H9 (cell line): ENCODE results near the gene ANKRD28. TPM values are rescaled to one million over a fixed set of nuclear protein-coding genes. Genes with fewer than 3 reads are reported as not detected.

ENCODE experiments used
- DNase-seq: peaks from one replicate; pipeline ENCODE4 v3.0.0-alpha.2; 2017
- H2AFZ ChIP-seq: one replicate; pipeline ENCODE4 v1.6.1; 2013; ENCODE audit warnings: mild to moderate bottlenecking, low read length, control low read depth, moderate library complexity
- H2AK5ac ChIP-seq: 2 replicates; pipeline ENCODE4 v1.6.1; 2013; ENCODE audit warnings: low read length, control low read depth, mixed read lengths; ENCODE audit not compliant: insufficient read length
- H2BK120ac ChIP-seq: one replicate; pipeline ENCODE4 v1.6.1; 2013; ENCODE audit warnings: low read depth, mild to moderate bottlenecking, low read length, control low read depth, inconsistent platforms; ENCODE audit not compliant: poor library complexity, severe bottlenecking
- H2BK12ac ChIP-seq: 2 replicates; pipeline ENCODE4 v1.6.1; 2013; ENCODE audit warnings: low read length, control low read depth, mixed read lengths, low read depth; ENCODE audit not compliant: insufficient read length
- H2BK15ac ChIP-seq: 2 replicates; pipeline ENCODE4 v1.6.1; 2013; ENCODE audit warnings: low read depth, low read length, control low read depth
- H2BK20ac ChIP-seq: one replicate; pipeline ENCODE4 v1.6.1; 2013; ENCODE audit warnings: low read depth, mild to moderate bottlenecking, low read length, control low read depth, inconsistent platforms; ENCODE audit not compliant: poor library complexity, severe bottlenecking
- H2BK5ac ChIP-seq: 2 replicates; pipeline ENCODE4 v1.6.1; 2013; ENCODE audit warnings: low read length, control low read depth, mixed read lengths; ENCODE audit not compliant: insufficient read length
- H3K14ac ChIP-seq: 2 replicates; pipeline ENCODE4 v1.6.1; 2013; ENCODE audit warnings: low read length, control low read depth; ENCODE audit not compliant: insufficient read depth
- H3K18ac ChIP-seq: 2 replicates; pipeline ENCODE4 v1.6.1; 2013; ENCODE audit warnings: low read depth, mild to moderate bottlenecking, mixed read lengths, low read length, control low read depth; ENCODE audit not compliant: insufficient read length
- H3K23ac ChIP-seq: 2 replicates; pipeline ENCODE4 v1.6.1; 2013; ENCODE audit warnings: low read length, control low read depth, mixed read lengths, low read depth; ENCODE audit not compliant: insufficient read length
- H3K23me2 ChIP-seq: 2 replicates; pipeline ENCODE4 v1.6.1; 2013; ENCODE audit warnings: low read depth, mild to moderate bottlenecking, mixed read lengths, low read length, control low read depth; ENCODE audit not compliant: insufficient read length, poor library complexity, severe bottlenecking
- H3K27ac ChIP-seq: 2 replicates; pipeline ENCODE4 v1.5.1; 2013; ENCODE audit warnings: low read length, control low read depth, mixed read lengths, low read depth; ENCODE audit not compliant: insufficient read length
- H3K27me3 ChIP-seq: 2 replicates; pipeline ENCODE4 v1.6.1; 2013; ENCODE audit warnings: low read length, control low read depth, inconsistent platforms; ENCODE audit not compliant: insufficient read depth
- H3K4ac ChIP-seq: 2 replicates; pipeline ENCODE4 v1.6.1; 2013; ENCODE audit warnings: low read depth, mild to moderate bottlenecking, control low read depth, inconsistent platforms, low read length, moderate library complexity
- H3K4me1 ChIP-seq: 2 replicates; pipeline ENCODE4 v1.6.1; 2013; ENCODE audit warnings: low read length, control low read depth, inconsistent platforms; ENCODE audit not compliant: insufficient read depth
- H3K4me2 ChIP-seq: 2 replicates; pipeline ENCODE4 v1.6.1; 2013; ENCODE audit warnings: low read length, control low read depth, mixed read lengths; ENCODE audit not compliant: insufficient read length, insufficient read depth
- H3K56ac ChIP-seq: 2 replicates; pipeline ENCODE4 v1.6.1; 2013; ENCODE audit warnings: low read depth, mild to moderate bottlenecking, mixed read lengths, low read length, control low read depth; ENCODE audit not compliant: insufficient read length
- H3K79me1 ChIP-seq: 2 replicates; pipeline ENCODE4 v1.6.1; 2013; ENCODE audit warnings: low read depth, mild to moderate bottlenecking, moderate library complexity, low read length, control low read depth, inconsistent platforms; ENCODE audit not compliant: insufficient read depth, poor library complexity, severe bottlenecking
- H3K79me2 ChIP-seq: 2 replicates; pipeline ENCODE4 v1.6.1; 2013; ENCODE audit warnings: low read length, control low read depth, inconsistent platforms; ENCODE audit not compliant: insufficient read depth
- H3K9ac ChIP-seq: 2 replicates; pipeline ENCODE4 v1.6.1; 2013; ENCODE audit warnings: low read length, control low read depth, mixed read lengths; ENCODE audit not compliant: insufficient read length; ENCODE audit errors: extremely low read depth
- H3K9me3 ChIP-seq: one replicate; pipeline ENCODE4 v1.6.1; 2013; ENCODE audit warnings: low read depth, low read length, inconsistent platforms; ENCODE audit not compliant: control insufficient read depth
- H3T11ph ChIP-seq: one replicate; pipeline ENCODE4 v1.6.1; 2013; ENCODE audit warnings: mild to moderate bottlenecking, low read length, control low read depth, inconsistent platforms
- H4K20me1 ChIP-seq: one replicate; pipeline ENCODE4 v1.6.1; 2013; ENCODE audit not compliant: control insufficient read depth, insufficient read length, insufficient read depth
- H4K5ac ChIP-seq: 2 replicates; pipeline ENCODE4 v1.6.1; 2013; ENCODE audit warnings: low read depth, mild to moderate bottlenecking, mixed read lengths, low read length, control low read depth; ENCODE audit not compliant: insufficient read length
- H4K8ac ChIP-seq: replicated peaks from 2 replicates; pipeline ENCODE4 v1.6.1; 2013; ENCODE audit warnings: low read length, control low read depth, mixed read lengths, low read depth; ENCODE audit not compliant: insufficient read length
- H4K91ac ChIP-seq: 2 replicates; pipeline ENCODE4 v1.6.1; 2013; ENCODE audit warnings: low read depth, mild to moderate bottlenecking, moderate library complexity, mixed read lengths, low read length, control low read depth; ENCODE audit not compliant: insufficient read length
- H3K27ac Mint-ChIP-seq, 3 experiments: 2 replicates in 2 of 3; 3 replicates in 1 of 3; pipeline ENCODE4 v1.8.0; 2020 to 2021; ENCODE audit warnings: mixed read lengths in 3 of 3, mild to moderate bottlenecking in 1 of 3, moderate library complexity in 1 of 3
- H3K27me3 Mint-ChIP-seq: 2 replicates; pipeline ENCODE4 v1.8.0; 2021; ENCODE audit warnings: low read depth, mild to moderate bottlenecking, moderate library complexity, mixed read lengths
- H3K36me3 Mint-ChIP-seq, 3 experiments: 2 replicates in 2 of 3; 3 replicates in 1 of 3; pipeline ENCODE4 v1.8.0; 2020 to 2021; ENCODE audit warnings: low read depth in 3 of 3, mixed read lengths in 3 of 3; ENCODE audit not compliant: insufficient read depth in 1 of 3
- H3K4me1 Mint-ChIP-seq, 2 experiments: 2 replicates each; pipeline ENCODE4 v1.8.0; 2020; ENCODE audit warnings: mixed read lengths in 2 of 2
- H3K4me3 Mint-ChIP-seq, 2 experiments: 2 replicates in 1 of 2; 3 replicates in 1 of 2; pipeline ENCODE4 v1.8.0; 2020 to 2021; ENCODE audit warnings: mild to moderate bottlenecking in 2 of 2, mixed read lengths in 2 of 2, moderate library complexity in 1 of 2
- H3K9me3 Mint-ChIP-seq, 2 experiments: 2 replicates in 1 of 2; 3 replicates in 1 of 2; pipeline ENCODE4 v1.8.0; 2020; ENCODE audit warnings: mild to moderate bottlenecking in 2 of 2, mixed read lengths in 2 of 2, moderate library complexity in 1 of 2
- CTCF ChIP-seq: fragments of 200-600 bp; sonication (generic); conservative IDR thresholded peaks from 3 replicates; pipeline ENCODE4 v1.8.0; 2021; ENCODE audit warnings: antibody characterized with exemption, mild to moderate bottlenecking
- WGBS: extraction: QIAGEN DNeasy Blood & Tissue Kit; methylation state at CpG from one replicate; pipeline ENCODE4 v1.1.7; 2013; ENCODE audit warnings: missing lambda C conversion rate, low lambda C conversion rate, mixed read lengths; ENCODE audit not compliant: insufficient read length; ENCODE audit errors: extremely low coverage; 5-methylcytosine and 5-hydroxymethylcytosine counted together
- total RNA-seq: library from RNA; stranded (reverse); gene quantifications from 2 replicates; pipeline ENCODE4 v1.2.1, GENCODE V29; 2021

The ANKRD28 gene
- total RNA-seq, 1 experiment from 2014 or later: 59.0 TPM

- peaks cover 10% of the 10 kb centered on the region; the same call in 1 of the 2 replicates for H3K79me2 ChIP-seq
Measured at GRCh38 chr3:15823092-15823491, 25.3 kb upstream of the ANKRD28 start.

More at GRCh38 chr3:15823092-15823491, 25.3 kb upstream of the ANKRD28 start:
- TF ChIP-seq CTCF: no peak
- Histone ChIP-seq H3K4me1 (no peaks in the 10 kb centered on the region), H4K8ac (no peak overlapping the region), H3K9ac (no peak overlapping the region), H2BK12ac (no peak overlapping the region), H3K9me3 (no peaks in the 10 kb centered on the region), H4K91ac (no peak overlapping the region), H2BK15ac (no peak overlapping the region), H2AK5ac (no peak overlapping the region), H3K14ac (no peak overlapping the region), H3K56ac (no peak overlapping the region), H2BK120ac (no peak overlapping the region), H3K79me1 (peaks cover 12% of the 10 kb centered on the region), H3T11ph (no peak overlapping the region), H2BK20ac (no peak overlapping the region), H3K27ac (no peak overlapping the region), H4K20me1 (no peaks in the 10 kb centered on the region), H3K27me3 (no peaks in the 10 kb centered on the region), H3K4me2 (no peak overlapping the region), H3K4ac (no peak overlapping the region), H3K23me2 (no peaks in the 10 kb centered on the region), H4K5ac (no peak overlapping the region), H2AFZ (no peak overlapping the region), H2BK5ac (no peak overlapping the region), H3K23ac (no peak overlapping the region), H3K18ac (no peak overlapping the region)
- Mint-ChIP-seq H3K4me3 (no peak overlapping the region), H3K27me3 (no peaks in the 10 kb centered on the region), H3K36me3 (no peaks in the 10 kb centered on the region), H3K4me1 (peaks cover 11 to 12% of the 10 kb centered on the region in 2 experiments), H3K9me3 (no peaks in the 10 kb centered on the region), H3K27ac (peak overlapping the region in 1 of 3 experiments; percentile 6; a peak in 2 of 7 replicates)
- no CpG with 5 or more reads among the region's 7 CpGs for WGBS
- DNase-seq: no peak
